Right lobe of liver (tissue), 4 donors: ENCODE data around the gene INAVA.

Source experiments
- POLR2A ChIP-seq: fragments of 450-650 bp; IDR thresholded peaks from one replicate; pipeline ENCODE4 v1.6.1; 2017; ENCODE audit warnings: antibody characterized with exemption, mild to moderate bottlenecking
- TF ChIP-seq, protein P1 (sequence below), 4 donors: fragments of 200-600 bp in 3 of 4; fragments of 450-650 bp in 1 of 4; IDR thresholded peaks; one replicate each; pipeline versions ENCODE4 v1.5.1 to v1.8.0; 2016 to 2022; ENCODE audit warnings: antibody characterized with exemption in 4 of 4, mild to moderate bottlenecking in 2 of 4
- donor health status: DM: no; HTN: no; CAD: no.
- donor health status: DM: no; HTN: no; CAD: no.
- donor health status: DM: no; HTN: yes; CAD: no.

DNA sequence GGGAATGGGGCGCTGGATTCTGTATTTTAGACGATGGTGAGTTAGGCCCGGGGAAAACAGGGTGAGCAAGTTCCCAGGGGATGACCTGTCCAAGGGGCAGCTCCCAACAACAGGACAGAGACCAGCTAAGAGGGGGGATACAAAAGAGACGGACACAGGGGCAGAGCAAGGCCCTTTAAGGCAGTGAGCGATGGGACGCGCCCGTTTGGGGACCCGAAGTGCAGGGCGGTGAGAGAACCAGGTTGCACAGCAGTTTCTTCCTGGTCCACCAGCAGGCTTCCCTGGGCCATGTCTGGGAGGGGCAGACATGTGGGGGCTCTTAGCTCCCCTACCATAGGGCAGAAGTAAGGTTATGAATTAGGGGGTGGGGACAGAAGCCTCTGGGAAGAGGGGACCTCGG lies 22.0 kb downstream of the INAVA start:
- TF ChIP-seq, protein P1, sequence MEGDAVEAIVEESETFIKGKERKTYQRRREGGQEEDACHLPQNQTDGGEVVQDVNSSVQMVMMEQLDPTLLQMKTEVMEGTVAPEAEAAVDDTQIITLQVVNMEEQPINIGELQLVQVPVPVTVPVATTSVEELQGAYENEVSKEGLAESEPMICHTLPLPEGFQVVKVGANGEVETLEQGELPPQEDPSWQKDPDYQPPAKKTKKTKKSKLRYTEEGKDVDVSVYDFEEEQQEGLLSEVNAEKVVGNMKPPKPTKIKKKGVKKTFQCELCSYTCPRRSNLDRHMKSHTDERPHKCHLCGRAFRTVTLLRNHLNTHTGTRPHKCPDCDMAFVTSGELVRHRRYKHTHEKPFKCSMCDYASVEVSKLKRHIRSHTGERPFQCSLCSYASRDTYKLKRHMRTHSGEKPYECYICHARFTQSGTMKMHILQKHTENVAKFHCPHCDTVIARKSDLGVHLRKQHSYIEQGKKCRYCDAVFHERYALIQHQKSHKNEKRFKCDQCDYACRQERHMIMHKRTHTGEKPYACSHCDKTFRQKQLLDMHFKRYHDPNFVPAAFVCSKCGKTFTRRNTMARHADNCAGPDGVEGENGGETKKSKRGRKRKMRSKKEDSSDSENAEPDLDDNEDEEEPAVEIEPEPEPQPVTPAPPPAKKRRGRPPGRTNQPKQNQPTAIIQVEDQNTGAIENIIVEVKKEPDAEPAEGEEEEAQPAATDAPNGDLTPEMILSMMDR (IDR thresholded peaks at IDR 0.05) = no peak
- TF ChIP-seq POLR2A = no peak
